MCF 10A (cell line): ENCODE measurements around the gene ANTKMT. TPM values are rescaled to one million over a fixed set of nuclear protein-coding genes. Genes with fewer than 3 reads are reported as not detected.

Experiments
- BruUV-seq: library from RNA; stranded (reverse); fragments of 400-500 nt; replicated peaks from 2 replicates; lab custom pipeline; 2021; lab: Mats Ljungman, UMichigan
- CTCF ChIA-PET: fragments of 300-600 bp; sonication (Branson Sonifier 250); formaldehyde crosslinking; extraction: SDS; loops from one replicate; lab custom pipeline; 2021; ENCODE audit warnings: antibody characterized with exemption, inconsistent platforms; lab: Yijun Ruan, JAX
- POLR2A ChIA-PET: fragments of 300-600, 350-650 bp; sonication (Branson Sonifier 250); formaldehyde crosslinking; extraction: SDS; loops from one replicate; lab custom pipeline; 2020; ENCODE audit warnings: antibody characterized with exemption, inconsistent platforms; lab: Yijun Ruan, JAX
- DNase-seq: peaks from one replicate; pipeline ENCODE4 v3.0.0-alpha.2; 2018; ENCODE audit not compliant: unreplicated experiment
- H3K27ac Mint-ChIP-seq: one replicate; pipeline ENCODE4 v1.8.0; 2022; ENCODE audit warnings: mild to moderate bottlenecking, low read depth, mixed read lengths; ENCODE audit not compliant: unreplicated experiment
- H3K27me3 Mint-ChIP-seq: one replicate; pipeline ENCODE4 v1.8.0; 2022; ENCODE audit warnings: mixed read lengths; ENCODE audit not compliant: insufficient read depth, unreplicated experiment
- H3K36me3 Mint-ChIP-seq: one replicate; pipeline ENCODE4 v1.8.0; 2022; ENCODE audit warnings: mild to moderate bottlenecking, moderate library complexity, mixed read lengths; ENCODE audit not compliant: insufficient read depth, unreplicated experiment
- H3K4me1 Mint-ChIP-seq: one replicate; pipeline ENCODE4 v1.8.0; 2022; ENCODE audit warnings: mixed read lengths; ENCODE audit not compliant: insufficient read depth, unreplicated experiment
- H3K4me3 Mint-ChIP-seq: one replicate; pipeline ENCODE4 v1.8.0; 2022; ENCODE audit warnings: mild to moderate bottlenecking, moderate library complexity, mixed read lengths; ENCODE audit not compliant: unreplicated experiment
- H3K9me3 Mint-ChIP-seq: one replicate; pipeline ENCODE4 v1.8.0; 2022; ENCODE audit warnings: mixed read lengths; ENCODE audit not compliant: unreplicated experiment
- intact Hi-C: fragments of 100-400 bp; cut with micrococcal nuclease; formaldehyde crosslinking; loops from 2 replicates; pipeline ENCODE4 v1.14.1; 2022
- microRNA-seq: library from miRNA; unstranded; fragments of <30 nt; microRNA quantifications from one replicate; pipeline ENCODE4 v1.2.0, GENCODE V29; 2022
- total RNA-seq: library from RNA; stranded (reverse); gene quantifications from 2 replicates; pipeline ENCODE4 v1.2.3, GENCODE V29; 2022
- TF ChIP-seq, protein P1 (sequence below): fragments of 200-600 bp; IDR thresholded peaks from one replicate; pipeline ENCODE4 v1.8.0; 2022; ENCODE audit warnings: antibody characterized with exemption, mild to moderate bottlenecking; ENCODE audit not compliant: unreplicated experiment

ANTKMT gene
- total RNA-seq, 1 experiment from 2014 or later, result 54.7 TPM

DNA sequence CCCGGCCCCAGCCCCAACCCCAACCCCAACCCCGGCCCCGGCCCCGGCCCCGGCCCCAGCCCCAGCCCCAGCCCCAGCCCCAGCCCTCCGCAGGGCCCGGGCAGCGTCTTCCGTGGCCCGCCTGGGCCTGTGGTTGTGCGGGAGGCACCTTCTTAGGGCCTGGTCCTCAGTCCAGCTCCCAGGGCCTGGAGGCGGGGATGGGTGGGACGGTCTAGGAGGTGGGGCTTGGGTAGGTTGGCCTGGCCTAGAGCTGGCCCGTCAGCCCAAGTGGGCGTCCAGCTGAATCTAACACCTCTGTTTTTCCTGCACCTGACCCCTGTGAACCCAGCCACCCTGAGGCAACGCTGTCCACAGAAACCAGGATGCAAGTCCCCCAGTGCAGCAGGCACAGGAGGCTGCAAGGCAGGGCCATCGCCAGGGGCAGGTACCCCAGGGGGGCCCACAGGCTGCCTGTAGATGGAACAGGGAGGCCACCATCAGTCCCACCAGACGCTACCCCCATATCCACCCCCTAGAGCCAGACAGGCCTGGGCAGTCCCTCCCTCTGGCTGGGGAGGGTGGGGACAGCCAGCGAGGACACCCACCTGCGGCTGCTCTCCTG lies 48.3 kb downstream of the ANTKMT start:
- Mint-ChIP-seq H3K4me1 (no peaks in the 10 kb centered on the region), H3K27me3 (no peaks in the 10 kb centered on the region), H3K27ac (no peak overlapping the region), H3K9me3 (no peaks in the 10 kb centered on the region), H3K4me3 (no peak overlapping the region), H3K36me3 (no peaks in the 10 kb centered on the region)
- no TSS peak for BruUV-seq
- CTCF ChIA-PET, result interaction anchor here (0.7 to 0.8 kb wide), 2 partner anchors 8 to 10 kb away, joined by 4 to 5 read pairs; no protein-coding TSS in a partner anchor
- POLR2A ChIA-PET, result interaction anchor here (1.2 kb wide), 1 partner anchor 8 kb away, joined by 3 read pairs; no protein-coding TSS in a partner anchor
- intact Hi-C loops, result no loop called here
- no peak for DNase-seq
- TF ChIP-seq, protein P1, sequence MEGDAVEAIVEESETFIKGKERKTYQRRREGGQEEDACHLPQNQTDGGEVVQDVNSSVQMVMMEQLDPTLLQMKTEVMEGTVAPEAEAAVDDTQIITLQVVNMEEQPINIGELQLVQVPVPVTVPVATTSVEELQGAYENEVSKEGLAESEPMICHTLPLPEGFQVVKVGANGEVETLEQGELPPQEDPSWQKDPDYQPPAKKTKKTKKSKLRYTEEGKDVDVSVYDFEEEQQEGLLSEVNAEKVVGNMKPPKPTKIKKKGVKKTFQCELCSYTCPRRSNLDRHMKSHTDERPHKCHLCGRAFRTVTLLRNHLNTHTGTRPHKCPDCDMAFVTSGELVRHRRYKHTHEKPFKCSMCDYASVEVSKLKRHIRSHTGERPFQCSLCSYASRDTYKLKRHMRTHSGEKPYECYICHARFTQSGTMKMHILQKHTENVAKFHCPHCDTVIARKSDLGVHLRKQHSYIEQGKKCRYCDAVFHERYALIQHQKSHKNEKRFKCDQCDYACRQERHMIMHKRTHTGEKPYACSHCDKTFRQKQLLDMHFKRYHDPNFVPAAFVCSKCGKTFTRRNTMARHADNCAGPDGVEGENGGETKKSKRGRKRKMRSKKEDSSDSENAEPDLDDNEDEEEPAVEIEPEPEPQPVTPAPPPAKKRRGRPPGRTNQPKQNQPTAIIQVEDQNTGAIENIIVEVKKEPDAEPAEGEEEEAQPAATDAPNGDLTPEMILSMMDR, result no peak

DNA sequence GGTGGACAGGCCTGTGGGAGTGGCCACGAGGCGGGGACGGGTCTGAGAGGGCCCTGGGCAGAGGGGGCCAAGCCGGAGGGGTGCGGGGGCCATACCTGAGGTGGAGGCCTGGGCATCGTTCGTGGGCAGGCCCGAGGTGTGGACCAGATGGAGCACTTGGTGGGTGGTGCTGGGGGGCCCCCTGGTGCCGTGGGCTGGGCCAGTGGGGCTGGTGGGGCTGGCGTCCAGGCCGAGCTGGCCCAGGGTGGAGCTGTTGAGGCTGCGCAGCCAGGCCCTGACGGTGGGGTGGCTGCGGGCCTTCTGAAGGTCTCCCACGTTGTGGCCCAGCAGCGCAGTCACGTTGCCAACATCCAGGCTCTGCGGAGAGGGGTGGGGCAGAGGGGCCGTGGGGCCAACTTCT lies 49.0 kb downstream of the ANTKMT start:
- Mint-ChIP-seq H3K4me1 (no peaks in the 10 kb centered on the region), H3K36me3 (no peaks in the 10 kb centered on the region), H3K4me3 (no peak overlapping the region), H3K27me3 (no peaks in the 10 kb centered on the region), H3K9me3 (no peaks in the 10 kb centered on the region), H3K27ac (no peak overlapping the region)
- BruUV-seq, result no TSS peak
- DNase-seq, result no peak
- ChIA-PET POLR2A (interaction anchor here (1.2 kb wide), 1 partner anchor 8 kb away, joined by 3 read pairs; no protein-coding TSS in a partner anchor), CTCF (interaction anchor here (0.7 to 0.8 kb wide), 2 partner anchors 8 to 9 kb away, joined by 4 to 5 read pairs; no protein-coding TSS in a partner anchor)
- TF ChIP-seq, protein P1, result no peak
- intact Hi-C loops, result no loop called here

DNA sequence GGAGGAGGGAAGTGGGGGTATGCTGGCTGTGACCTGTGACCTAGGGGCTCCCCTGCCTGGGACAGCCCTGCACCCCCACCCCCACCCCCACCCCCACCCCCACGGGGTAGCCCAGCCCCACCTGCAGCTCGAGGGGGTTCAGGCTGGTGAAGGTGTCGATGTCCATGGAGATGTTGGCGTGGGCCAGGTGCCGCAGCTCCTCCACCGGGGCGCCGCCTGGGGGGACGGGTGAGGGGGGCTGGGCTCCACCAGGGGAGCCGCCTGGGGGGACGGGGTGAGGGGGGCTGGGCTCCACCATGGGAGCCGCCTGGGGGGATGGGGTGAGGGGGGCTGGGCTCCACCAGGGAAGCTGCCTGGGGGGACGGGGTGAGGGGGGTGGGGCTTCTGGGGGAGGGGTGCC lies 49.5 kb downstream of the ANTKMT start:
- Mint-ChIP-seq H3K4me3 (no peak overlapping the region), H3K4me1 (no peaks in the 10 kb centered on the region), H3K36me3 (no peaks in the 10 kb centered on the region), H3K27ac (no peak overlapping the region), H3K27me3 (no peaks in the 10 kb centered on the region), H3K9me3 (no peaks in the 10 kb centered on the region)
- ChIA-PET CTCF (no interaction called here), POLR2A (interaction anchor here (1.2 to 3.0 kb wide), 2 partner anchors 9 to 13 kb away, joined by 3 to 17 read pairs; no protein-coding TSS in a partner anchor)
- intact Hi-C loops, result no loop called here
- BruUV-seq, result no TSS peak
- TF ChIP-seq, protein P1, result no peak
- no peak for DNase-seq

Small RNA genes lying within 50 kb of the gene (microRNA-seq; reads per million reads assigned to microRNA genes)
- gene MIR662, result not detected

Other genes starting within 250 kb of the ANTKMT start
- 68.2 and 81.1 TPM in 2 replicates for gene CAPN15, start 193.4 kb upstream of the ANTKMT start, total RNA-seq
- gene PRR35, start 160.8 kb upstream of the ANTKMT start, total RNA-seq, result not detected in 2 replicates
- not detected in 2 replicates for gene NHLRC4, start 154.1 kb upstream of the ANTKMT start, total RNA-seq
- gene PIGQ, start 151.2 kb upstream of the ANTKMT start, total RNA-seq, result 45.6 and 47.4 TPM in 2 replicates
- 17.1 and 17.7 TPM in 2 replicates for gene RAB40C, start 131.1 kb upstream of the ANTKMT start, total RNA-seq
- gene WFIKKN1, start 90.2 kb upstream of the ANTKMT start, total RNA-seq, result 0.14 and 0.17 TPM in 2 replicates
- gene METTL26, start 84.8 kb upstream of the ANTKMT start, total RNA-seq, result 104 and 106 TPM in 2 replicates
- gene MCRIP2, start 79.3 kb upstream of the ANTKMT start, total RNA-seq, result 43.6 and 44.6 TPM in 2 replicates
- 40.4 and 47.9 TPM in 2 replicates for gene WDR90, start 71.8 kb upstream of the ANTKMT start, total RNA-seq
- 110 and 118 TPM in 2 replicates for gene RHOT2, start 53.0 kb upstream of the ANTKMT start, total RNA-seq
- gene RHBDL1, start 45.5 kb upstream of the ANTKMT start, total RNA-seq, result 3.0 and 4.5 TPM in 2 replicates
- gene STUB1, start 40.7 kb upstream of the ANTKMT start, total RNA-seq, result 99.3 and 124 TPM in 2 replicates
- 23.6 and 33.4 TPM in 2 replicates for gene JMJD8, start 36.8 kb upstream of the ANTKMT start, total RNA-seq
- 12.2 and 13.9 TPM in 2 replicates for gene WDR24, start 30.7 kb upstream of the ANTKMT start, total RNA-seq
- 40.5 and 48.2 TPM in 2 replicates for gene FBXL16, start 15.3 kb upstream of the ANTKMT start, total RNA-seq
- gene METRN, start 6.0 kb upstream of the ANTKMT start, total RNA-seq, result 56.3 and 69.5 TPM in 2 replicates
- 4.6 and 6.0 TPM in 2 replicates for gene CCDC78, start 5.3 kb downstream of the ANTKMT start, total RNA-seq
- gene HAGHL, start 6.0 kb downstream of the ANTKMT start, total RNA-seq, result 20.1 and 24.5 TPM in 2 replicates
- gene CIAO3, start 19.9 kb downstream of the ANTKMT start, total RNA-seq, result 28.5 and 31.1 TPM in 2 replicates
- gene MSLN, start 39.6 kb downstream of the ANTKMT start, total RNA-seq, result 18.1 and 25.2 TPM in 2 replicates
- 19.8 and 24.9 TPM in 2 replicates for gene RPUSD1, start 67.2 kb downstream of the ANTKMT start, total RNA-seq
- 22.7 and 30.9 TPM in 2 replicates for gene CHTF18, start 67.5 kb downstream of the ANTKMT start, total RNA-seq
- gene GNG13, start 79.6 kb downstream of the ANTKMT start, total RNA-seq, result not detected in 2 replicates
- gene LMF1, start 249.8 kb downstream of the ANTKMT start, total RNA-seq, result 9.9 and 11.2 TPM in 2 replicates